Measurements from ENCODE around the gene PLA2G10. TPM values are rescaled to one million over a fixed set of nuclear protein-coding genes. Genes with fewer than 3 reads are reported as not detected.

Gene PLA2G10, protein sequence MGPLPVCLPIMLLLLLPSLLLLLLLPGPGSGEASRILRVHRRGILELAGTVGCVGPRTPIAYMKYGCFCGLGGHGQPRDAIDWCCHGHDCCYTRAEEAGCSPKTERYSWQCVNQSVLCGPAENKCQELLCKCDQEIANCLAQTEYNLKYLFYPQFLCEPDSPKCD
- total RNA-seq: not detected in 2 replicates

DNA sequence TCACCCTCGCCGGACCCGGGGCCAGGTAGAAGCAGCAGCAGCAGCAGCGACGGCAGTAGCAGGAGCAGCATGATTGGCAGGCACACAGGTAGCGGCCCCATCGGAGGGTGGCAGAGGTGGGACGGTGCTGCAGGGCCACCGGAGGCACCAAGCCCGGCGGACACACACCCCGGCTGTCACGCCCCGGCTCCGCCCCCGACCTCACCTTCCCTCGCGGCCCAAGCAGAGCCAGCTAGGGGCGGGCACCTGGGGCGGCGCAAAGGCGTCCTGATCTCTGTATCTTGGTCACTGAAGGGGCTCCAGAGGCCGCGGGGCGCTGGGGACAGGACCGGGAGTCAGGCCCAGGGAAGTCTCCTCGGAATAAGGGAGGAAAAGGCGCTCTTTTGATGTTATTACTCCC, at the start of gene PLA2G10:
TSS of gene PLA2G10 (minus strand) at position 180 of the 400 bp plus-strand sequence. CDS start at position 101, 79 bp downstream.

DNA sequence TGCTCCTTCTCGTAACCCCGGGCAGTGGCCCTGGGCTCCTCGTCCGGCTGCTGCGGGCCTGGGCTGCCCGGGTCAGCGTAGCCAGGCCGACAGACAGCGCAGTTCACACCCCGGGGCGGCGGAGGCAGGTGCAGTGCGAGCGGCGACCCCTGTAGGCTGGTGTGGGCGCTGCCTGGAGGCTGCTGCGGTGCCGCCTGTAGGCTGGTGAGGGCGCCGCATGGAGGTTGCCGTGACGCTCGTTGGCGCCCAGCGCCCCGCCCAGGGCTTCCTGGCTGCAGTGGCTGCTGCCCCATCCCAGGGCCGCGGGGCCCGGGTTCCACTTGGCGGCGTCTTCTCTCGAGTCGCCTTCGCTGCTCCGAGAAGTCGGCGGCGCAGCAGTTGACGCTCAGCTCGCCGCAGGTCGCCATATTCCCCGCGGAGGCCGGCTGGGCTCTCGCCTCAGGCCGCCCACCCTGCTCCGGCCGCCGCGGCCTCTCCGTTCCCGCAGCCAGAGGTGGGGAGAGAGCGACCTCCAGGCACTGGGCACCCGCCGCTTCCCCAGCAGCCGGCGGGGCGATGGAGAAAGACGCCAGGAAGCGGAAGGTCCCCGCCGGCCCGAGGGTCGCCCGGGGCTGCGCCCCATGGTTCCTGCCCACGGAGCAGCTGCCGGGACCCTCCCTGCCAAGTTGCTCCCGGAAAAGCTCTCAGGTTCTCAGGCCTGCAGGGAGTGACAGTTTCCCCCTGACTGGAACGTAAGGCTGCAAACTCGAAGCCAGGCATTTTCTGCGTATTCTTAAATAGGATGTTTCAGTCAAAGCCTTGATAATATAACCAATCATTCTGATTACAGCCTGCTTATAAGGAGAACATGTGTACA, 48.4 kb upstream of the PLA2G10 start, which contains the start of gene NPIPA2:
TSS of gene NPIPA2 (plus strand) at position 261 of the 856 bp plus-strand sequence. CDS start 5,533 bp downstream, outside the sequence.

DNA sequence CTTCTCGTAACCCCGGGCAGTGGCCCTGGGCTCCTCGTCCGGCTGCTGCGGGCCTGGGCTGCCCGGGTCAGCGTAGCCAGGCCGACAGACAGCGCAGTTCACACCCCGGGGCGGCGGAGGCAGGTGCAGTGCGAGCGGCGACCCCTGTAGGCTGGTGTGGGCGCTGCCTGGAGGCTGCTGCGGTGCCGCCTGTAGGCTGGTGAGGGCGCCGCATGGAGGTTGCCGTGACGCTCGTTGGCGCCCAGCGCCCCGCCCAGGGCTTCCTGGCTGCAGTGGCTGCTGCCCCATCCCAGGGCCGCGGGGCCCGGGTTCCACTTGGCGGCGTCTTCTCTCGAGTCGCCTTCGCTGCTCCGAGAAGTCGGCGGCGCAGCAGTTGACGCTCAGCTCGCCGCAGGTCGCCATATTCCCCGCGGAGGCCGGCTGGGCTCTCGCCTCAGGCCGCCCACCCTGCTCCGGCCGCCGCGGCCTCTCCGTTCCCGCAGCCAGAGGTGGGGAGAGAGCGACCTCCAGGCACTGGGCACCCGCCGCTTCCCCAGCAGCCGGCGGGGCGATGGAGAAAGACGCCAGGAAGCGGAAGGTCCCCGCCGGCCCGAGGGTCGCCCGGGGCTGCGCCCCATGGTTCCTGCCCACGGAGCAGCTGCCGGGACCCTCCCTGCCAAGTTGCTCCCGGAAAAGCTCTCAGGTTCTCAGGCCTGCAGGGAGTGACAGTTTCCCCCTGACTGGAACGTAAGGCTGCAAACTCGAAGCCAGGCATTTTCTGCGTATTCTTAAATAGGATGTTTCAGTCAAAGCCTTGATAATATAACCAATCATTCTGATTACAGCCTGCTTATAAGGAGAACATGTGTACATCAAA, 9.3 kb upstream of the PLA2G10 start, which contains the start of gene NPIPA3:
TSS of gene NPIPA3 (plus strand) at position 256 of the 856 bp plus-strand sequence. CDS start 5,533 bp downstream, outside the sequence.

DNA sequence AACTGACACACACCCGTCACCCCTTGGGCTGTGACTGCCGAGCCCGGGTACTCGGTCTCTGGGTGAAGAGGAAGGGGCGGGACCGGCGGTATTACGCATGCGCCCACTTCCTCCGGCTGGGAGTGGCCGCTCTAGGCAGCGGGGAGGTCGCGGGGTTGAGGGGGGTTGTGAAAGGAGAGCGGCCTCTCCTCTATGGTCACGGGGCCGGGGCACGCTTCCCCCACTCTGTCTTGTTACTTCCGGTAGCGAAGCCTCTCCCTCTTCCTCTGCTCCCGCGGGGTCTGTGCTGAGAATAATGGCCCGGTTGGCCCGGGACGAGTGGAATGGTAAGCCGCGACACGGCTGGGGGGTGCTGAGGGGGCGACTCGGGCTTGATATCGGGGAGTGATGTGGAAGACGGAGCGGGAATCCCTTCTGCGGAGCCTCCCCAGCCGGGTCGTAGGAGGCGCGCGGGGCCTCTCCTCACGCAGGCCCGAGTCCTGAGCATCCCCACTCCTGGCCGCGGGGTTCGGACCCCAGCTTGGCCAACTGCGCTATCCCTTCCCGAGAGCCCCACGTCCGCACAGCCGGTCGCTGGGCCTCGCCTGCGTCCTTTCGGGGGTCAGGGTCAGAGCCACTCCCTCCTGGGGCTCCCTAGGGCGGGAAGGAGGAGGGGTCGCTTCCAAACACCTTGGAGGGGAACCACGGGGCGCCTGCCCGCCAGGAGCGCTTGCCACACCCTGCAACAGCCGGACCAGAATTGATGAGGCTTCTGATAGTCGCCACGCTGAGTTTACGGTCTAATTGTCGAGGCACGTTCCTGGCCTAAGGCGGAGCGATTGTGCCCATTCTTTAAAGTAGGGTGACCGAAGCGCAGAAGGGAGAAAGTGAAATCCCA, 61.2 kb downstream of the PLA2G10 start, which contains the start of gene BFAR:
TSS of gene BFAR (plus strand) at position 259 of the 877 bp plus-strand sequence. CDS start 11,396 bp downstream, outside the sequence.

DNA sequence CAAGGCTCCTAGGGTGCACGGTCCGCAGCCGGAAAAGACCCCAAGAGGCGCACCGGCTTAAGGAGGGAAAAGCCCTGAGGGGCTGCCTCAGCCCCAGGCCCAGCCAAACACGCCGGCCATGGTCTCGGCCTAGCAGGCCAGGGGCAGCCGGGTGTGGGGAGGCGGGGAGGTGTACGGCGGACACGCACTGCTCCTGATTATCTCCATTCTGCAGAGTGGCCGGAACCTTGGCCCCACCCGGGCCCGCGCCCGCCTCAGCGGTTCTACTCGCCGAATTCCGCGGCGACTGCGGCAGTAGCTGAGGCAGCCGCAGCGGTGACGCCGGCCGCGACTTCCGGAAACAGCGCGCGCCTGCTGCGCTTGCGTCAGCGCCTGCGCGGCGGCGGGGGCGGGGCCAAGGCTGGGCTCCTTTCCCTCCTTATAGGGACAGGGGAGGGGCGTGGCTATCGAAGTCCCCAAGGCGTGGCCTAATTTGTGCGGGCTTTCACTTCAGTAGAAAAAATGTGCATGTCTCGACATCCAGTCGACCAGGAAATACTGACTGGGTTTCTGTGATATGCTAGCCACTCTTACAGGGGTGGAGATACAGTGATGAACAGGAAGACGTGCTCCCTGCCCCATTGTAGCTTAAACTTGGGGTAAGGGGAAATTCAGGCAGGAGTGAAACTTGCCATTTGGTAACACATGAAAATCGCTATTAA, 64.0 kb downstream of the PLA2G10 start, which contains the start of gene PARN:
TSS of gene PARN (minus strand) at position 342 of the 701 bp plus-strand sequence. CDS start at position 207, 135 bp downstream.

Other genes with a start within 250 kb of the PLA2G10 start
- 27.6 and 33.9 TPM in 2 replicates for gene PARN, start 64.0 kb downstream of the PLA2G10 start, total RNA-seq
- 80.2 and 90.4 TPM in 2 replicates for gene BFAR, start 61.4 kb downstream of the PLA2G10 start, total RNA-seq
- gene NPIPA3, start 9.1 kb upstream of the PLA2G10 start, total RNA-seq: 0.37 and 0.59 TPM in 2 replicates
- 0.59 TPM in 1 of 2 replicates, not detected in the other for gene NPIPA2, start 48.2 kb upstream of the PLA2G10 start, total RNA-seq
- 244 and 299 TPM in 2 replicates for gene NOMO1, start 139.4 kb upstream of the PLA2G10 start, total RNA-seq
- gene NPIPA1, start 243.1 kb upstream of the PLA2G10 start, total RNA-seq: 63.5 and 121 TPM in 2 replicates